ENCODE data around the gene ELOVL2.
"Not testable (repeated sequence)": the region's sequence is repeated elsewhere in the genome, so short reads cannot be mapped to it uniquely, and the experiment has no call there.

Gene ELOVL2

DNA sequence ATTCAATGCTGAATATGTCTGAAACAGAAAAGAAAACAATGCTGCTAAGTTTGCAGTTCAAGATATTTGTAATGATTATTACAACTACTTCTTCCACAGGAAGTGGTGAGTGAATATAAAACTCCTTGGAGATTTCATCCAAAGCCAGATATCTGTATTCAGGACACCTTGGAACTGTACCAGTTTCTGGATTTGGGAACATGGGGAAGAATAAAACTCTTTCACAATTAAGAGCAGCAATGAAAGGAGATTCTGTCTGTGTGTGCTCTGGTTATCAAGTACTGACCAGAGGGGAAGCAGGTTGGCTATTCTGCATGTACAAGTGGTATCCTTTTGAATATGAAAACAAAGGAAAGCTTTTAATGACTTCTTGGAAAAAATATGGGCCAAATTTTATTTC is 21.1 kb downstream of the ELOVL2 start:
- in situ Hi-C loops (cut with HindIII; ENCODE audit: low sequenced_read_pairs): no loop called here

DNA sequence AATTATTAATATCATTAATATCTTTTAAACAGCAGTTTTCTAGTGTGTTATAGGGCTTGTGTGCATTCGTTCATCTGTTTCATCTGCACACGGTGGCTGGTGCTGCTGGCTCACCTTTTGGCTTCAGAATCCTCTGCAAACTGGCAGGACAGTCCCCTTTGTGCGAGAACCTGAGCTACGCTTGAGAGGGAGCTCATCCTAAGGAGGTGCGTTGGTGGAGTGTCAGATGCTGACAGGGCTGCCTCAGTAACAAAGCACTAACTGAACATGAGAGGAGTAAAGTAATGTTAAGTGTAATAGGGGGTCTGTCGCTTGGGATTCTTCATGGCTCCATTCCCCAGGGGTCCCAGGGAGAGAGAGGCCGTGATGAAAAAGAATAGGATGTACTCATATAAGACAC is 22.4 kb downstream of the ELOVL2 start:
- in situ Hi-C loops (cut with HindIII; ENCODE audit: low sequenced_read_pairs): no loop called here

DNA sequence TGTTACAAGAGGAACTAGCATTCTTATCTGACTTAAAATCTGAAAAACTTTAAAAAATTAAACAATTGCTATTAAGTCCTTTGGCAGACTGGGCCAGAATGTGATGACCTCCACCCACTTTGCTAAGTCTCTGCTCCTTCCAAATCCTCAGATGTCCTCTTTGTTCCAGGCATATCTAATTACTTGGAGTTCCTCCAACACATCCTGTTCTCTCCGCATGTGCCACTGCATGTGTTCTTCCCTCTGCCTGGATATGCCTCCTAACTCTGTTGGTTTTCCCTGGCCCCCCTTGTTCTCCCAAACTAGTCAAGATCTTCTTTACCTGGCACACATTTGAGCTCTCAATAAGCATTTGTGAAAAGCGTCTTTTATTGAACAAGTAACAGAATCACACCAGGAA is 23.1 kb downstream of the ELOVL2 start:
- in situ Hi-C loops (cut with HindIII; ENCODE audit: low sequenced_read_pairs): no loop called here

DNA sequence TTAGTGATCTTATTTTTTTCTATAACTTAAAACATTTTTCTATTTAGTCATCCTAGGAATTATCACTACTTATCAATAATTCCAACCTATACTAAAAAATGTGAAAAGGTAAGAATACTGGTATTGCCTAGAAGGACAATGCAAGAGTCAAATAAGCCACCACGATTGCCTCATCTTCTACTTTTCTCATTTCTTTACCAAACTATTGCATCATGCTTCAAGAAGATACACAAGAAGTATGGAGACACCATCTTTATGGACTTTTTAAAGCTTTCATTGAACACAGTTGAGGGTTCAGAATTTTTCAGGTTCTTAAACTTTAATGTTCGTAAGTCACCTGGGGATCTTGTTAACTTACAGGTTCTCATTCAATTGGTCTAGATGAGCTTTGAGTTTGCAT is 25.9 kb downstream of the ELOVL2 start:
- in situ Hi-C loops (cut with HindIII; ENCODE audit: low sequenced_read_pairs): no loop called here

DNA sequence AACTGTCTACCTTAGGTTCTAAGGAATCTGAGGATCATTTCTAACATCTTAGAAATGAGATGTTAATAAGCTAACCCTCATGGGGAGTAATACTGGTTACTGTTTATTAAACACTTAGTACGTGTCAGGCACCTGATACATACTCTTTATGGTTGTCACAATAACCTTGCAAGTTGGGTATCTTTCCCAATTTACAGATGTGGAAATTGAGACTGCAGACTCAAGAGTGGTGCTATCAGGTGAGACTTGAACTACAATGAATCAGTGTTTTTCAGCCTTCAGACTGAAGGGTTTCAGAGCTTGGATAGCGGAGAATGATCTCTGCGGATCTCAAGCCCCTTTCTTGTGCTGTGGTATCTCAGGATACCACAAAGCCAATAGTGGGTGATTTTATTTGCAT is 27.0 kb downstream of the ELOVL2 start:
- in situ Hi-C loops (cut with HindIII; ENCODE audit: low sequenced_read_pairs): no loop called here

DNA sequence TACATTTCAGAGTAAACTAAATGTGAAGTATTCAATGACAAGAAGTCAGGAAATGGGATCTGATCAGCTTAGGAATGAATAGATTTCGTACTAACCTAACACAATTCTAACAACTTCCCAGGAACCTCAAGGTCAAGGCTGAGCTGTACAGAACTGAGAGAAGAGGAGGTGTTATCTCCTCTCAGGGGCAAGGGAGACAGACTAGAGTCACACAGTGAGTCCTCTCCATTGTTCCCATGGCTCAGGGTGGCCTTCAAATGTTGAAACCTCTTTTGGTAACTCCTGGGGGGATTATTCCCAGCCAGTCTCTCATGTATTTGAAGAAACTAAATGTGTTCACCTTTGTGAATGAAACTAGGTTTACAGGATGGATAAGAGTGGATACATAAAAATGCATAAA is 27.7 kb downstream of the ELOVL2 start:
- in situ Hi-C loops (cut with HindIII; ENCODE audit: low sequenced_read_pairs): no loop called here

DNA sequence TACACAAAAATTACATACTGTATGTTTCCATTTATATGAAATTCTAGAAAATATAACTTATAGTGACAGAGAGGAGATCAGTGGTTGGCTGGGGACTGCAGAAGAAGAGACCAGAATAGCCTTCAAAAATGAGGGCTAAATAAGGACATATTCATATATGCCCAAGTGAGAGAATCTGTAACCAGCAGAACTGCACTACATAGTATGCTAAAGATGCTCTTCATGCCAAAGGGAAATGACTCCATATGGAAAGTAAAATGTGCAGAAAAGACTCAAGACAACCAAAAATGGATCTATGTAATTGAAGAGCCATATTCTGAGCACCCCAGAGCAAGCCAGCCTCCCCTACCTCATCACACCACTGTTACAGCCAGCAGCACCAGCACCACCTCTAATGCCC is 29.0 kb downstream of the ELOVL2 start:
- in situ Hi-C loops (cut with HindIII; ENCODE audit: low sequenced_read_pairs): no loop called here

DNA sequence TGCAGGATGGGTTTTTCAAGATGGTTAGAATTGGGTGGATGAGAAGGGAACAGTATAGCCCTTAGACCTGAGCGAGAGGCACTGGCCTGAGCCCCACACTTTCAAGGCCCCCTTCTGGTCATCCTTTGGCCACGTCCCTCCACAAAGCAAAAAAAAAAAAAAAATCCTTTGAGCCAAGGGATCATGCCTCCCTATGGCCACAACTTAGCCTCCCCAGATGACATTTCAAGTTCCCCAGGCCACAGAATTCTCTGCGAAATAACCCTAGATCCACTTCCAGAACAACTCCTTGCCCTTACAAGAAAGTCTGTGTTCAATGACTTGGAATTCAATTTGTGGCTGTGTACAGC is 30.4 kb downstream of the ELOVL2 start:
- in situ Hi-C loops (cut with HindIII; ENCODE audit: low sequenced_read_pairs): no loop called here

DNA sequence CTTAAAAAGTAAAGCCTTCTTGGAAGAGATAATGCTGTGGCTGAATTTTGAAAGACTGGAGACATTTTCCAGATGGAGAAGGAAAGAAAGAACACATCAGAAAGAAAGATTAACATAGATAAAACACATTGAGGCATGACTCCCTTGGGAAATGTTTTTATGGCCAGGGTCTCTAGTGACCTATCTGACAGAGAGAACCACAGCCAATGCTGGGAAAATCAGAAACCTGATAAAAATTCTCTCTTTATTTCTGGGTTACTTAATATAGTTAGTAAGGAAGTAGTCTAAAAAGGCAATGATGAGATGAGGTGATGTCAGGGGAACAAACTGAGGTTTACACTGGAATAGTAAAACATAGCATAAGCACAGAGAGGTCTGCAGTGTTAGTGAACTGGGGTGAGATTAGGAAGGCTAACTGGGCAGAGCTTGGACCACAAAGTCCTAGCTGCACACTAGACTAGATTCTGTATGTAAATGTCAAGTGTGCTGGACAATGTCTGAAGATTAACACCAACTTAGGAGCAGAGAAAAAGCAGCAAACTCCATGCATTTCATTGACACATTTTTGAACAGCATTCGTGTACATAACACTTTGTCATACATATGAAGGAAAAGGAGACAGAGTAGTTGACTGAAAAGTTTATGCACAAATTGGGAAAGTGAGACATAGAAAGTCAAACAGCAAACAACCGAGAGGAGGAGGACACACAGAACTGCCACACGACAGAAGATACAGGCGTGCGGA is 31.0 kb downstream of the ELOVL2 start:
- in situ Hi-C loops (cut with HindIII; ENCODE audit: low sequenced_read_pairs): no loop called here

DNA sequence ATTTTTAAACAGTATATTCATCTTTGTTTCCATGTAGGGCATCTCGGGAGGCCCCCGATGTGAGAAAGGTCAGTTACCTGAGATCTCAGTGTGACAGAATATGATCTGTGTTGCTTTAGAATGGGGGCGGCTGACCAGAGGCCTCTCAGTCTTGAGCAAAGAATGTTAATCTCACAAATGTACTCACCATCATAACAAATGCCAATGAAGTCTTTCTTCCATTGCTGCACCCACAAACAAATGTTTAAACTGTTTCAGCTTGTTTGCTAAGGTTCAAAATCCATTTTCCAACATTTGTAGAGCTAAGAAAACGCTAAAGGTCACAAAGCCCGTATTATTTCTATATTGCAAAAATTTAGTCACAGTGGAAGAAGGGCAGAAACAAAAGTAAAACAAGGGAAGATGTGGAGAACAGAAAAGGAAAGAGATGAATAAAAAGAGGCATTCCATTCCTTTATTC is 31.8 kb downstream of the ELOVL2 start:
- in situ Hi-C loops (cut with HindIII; ENCODE audit: low sequenced_read_pairs): no loop called here

DNA sequence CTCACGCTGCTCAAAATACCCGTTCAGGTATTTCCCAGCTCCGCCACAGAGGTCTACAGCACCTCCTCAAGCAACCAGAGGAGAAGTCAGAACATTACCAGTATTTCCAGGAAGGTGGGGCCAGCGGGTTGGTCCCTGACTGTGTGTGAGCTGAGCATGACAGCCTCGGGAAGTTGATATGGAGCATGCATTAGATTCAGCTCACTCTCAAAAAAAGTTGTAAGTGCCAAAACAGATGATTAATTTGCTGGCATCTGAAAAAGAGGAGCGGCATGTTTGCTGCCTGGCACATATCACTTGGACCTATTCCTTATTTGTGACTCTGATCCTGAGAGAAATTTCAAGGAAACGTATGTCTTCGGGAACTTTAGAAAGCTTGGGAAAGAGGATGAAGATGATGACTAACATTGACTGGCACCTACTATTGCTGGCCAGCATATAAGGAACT is 32.3 kb downstream of the ELOVL2 start:
- in situ Hi-C loops (cut with HindIII; ENCODE audit: low sequenced_read_pairs): no loop called here

DNA sequence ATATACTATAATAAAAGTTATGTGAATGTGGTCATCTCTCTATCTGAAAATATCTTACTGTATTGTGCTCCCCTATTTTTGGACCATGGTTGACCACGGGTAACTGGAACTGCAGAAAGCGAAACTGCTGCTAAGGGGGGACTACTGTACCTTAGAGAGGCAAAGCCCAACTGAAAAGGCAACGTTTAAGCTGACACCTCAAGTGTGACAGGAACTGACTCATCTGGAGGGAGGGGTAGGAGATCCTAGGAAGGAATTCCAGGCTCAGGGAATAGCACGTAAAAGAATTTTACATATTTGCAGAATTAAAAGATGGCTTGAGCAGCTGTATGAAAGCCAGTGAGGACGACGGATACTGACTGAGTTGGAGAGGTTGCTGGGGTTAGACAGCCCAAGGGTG is 34.8 kb downstream of the ELOVL2 start:
- in situ Hi-C loops (cut with HindIII; ENCODE audit: low sequenced_read_pairs): no loop called here

DNA sequence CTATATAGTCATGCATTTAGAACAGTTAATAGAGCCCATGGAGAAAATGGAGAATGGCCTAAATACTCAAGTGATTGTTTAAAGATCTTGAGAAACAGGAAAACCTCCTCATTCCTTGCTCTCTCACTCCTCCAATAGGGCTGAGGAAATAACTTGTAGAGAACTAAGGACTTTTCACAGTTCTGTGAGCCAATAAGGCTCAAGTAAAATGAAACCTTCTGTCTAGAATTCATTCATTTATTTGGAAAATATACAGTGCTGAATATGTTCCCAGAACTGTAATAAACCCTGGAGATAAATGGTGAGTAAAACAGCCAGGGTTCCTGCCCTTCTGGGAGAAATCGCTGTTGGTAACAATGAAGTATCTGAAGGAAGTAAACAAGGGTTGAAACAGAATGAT is 35.3 kb downstream of the ELOVL2 start:
- in situ Hi-C loops (cut with HindIII; ENCODE audit: low sequenced_read_pairs): no loop called here

DNA sequence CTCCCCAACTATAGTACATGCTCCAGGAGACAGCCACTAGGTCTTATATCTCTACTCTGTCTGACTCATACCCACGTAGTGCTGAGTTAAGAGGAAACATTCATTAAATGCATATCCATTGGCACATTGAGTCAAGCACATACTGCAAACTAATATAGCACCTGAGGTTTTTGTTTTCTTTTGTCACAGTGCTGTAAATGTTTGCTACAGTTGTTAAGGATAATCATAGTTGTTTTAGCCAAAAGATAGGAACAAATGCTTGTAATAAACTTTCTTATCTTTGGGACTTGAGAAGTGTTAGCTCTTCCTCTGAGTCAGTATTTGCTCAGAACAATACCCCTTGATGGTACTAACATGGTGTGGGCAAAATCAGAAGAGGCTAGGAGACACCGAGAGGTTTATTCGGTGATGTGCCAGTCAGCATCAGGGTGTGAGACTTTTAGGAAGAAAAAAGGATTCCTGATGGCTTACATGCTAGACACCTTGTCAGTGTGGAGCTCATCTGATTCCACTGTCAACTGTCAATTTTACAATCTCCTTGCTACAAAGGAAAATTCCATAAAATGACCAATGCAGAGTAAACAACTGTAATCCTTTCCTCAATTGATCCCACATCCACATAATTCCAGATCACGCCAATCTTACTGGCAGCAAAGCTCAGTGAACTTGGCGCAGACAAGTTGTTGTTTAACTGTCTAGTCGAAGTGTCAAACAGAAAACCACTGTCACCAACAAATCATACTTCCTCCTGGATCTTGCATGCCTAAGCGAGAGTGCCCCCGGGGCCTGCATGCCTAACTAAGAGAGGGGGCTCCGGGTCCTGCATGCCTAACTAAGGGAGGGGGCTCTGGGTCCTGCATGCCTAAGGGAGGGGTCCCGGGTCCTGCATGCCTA is 36.1 kb downstream of the ELOVL2 start:
- in situ Hi-C loops (cut with HindIII; ENCODE audit: low sequenced_read_pairs): no loop called here

DNA sequence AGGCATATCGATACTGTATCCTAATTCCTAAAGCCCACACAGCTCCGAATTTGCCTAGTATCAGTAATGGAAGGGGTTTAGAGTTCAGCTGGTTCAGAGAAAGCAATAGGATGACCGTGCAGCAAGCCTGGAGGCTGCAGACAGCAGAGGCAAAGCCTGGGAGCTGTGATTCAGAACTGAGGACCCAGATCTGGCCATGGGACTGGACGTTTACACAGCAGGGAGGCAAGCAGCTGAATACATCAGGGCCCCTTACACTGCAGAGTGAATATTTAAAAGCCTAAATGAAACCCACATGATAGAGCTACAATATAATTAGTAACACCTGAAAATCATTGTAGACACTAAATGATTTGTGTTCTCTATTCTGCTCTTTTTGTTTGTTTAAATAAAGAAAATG is 38.0 kb downstream of the ELOVL2 start:
- in situ Hi-C loops (cut with HindIII; ENCODE audit: low sequenced_read_pairs): no loop called here

DNA sequence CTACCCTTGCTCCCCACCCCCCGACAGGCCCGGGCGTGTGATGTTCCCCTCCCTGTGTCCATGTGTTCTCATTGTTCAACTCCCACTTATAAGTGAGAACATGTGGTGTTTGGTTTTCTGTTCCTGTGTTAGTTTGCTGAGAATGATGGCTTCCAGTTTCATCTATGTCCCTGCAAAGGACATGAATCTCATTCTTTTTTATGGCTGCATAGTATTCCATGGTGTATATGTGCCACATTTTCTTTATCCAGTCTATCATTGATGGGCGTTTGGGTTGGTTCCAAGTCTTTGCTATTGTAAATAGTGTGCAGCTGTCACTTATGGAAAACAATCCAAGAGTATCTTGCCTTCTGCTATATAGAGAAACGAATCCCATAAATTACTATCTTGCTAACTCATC is 40.8 kb downstream of the ELOVL2 start:
- in situ Hi-C loops (cut with HindIII; ENCODE audit: low sequenced_read_pairs): not testable (repeated sequence)

DNA sequence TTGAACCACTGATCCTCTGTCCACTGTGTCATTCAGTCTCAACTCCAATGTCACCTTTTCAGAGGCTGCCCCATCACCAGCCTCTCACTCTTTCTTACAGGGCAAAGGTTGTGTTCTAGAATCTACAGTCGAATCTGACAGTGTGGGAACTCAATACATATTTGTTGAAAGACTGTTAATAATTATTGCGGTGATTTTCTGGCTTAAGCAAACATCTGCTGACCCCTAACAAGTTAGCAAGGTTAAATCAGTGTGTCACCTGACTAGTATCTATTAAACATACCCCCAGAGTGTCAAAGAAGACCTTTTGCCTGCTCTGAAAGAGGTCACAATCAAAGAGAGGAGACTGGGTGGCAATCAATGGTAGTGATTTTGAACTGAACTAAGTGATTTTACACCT is 41.9 kb downstream of the ELOVL2 start:
- in situ Hi-C loops (cut with HindIII; ENCODE audit: low sequenced_read_pairs): no loop called here

DNA sequence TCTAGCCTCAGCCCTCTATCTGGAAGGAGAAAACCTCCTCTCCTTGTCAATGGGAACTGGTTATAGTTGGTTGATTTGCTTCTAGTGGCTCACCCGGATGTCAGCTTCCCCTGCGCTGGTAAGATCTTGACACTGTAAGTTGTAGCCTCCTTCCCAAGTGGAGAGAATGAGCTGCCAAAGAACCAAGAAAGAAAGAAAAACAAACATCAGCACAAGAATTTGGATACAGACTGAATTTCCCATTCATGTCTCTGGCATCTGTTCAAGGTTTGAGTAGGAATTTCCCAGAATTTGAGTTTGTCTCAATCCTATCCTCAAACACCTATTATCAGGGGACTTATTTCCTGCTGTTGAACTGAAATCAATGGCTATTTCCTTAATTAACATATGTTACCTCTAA is 44.1 kb downstream of the ELOVL2 start:
- in situ Hi-C loops (cut with HindIII; ENCODE audit: low sequenced_read_pairs): no loop called here

DNA sequence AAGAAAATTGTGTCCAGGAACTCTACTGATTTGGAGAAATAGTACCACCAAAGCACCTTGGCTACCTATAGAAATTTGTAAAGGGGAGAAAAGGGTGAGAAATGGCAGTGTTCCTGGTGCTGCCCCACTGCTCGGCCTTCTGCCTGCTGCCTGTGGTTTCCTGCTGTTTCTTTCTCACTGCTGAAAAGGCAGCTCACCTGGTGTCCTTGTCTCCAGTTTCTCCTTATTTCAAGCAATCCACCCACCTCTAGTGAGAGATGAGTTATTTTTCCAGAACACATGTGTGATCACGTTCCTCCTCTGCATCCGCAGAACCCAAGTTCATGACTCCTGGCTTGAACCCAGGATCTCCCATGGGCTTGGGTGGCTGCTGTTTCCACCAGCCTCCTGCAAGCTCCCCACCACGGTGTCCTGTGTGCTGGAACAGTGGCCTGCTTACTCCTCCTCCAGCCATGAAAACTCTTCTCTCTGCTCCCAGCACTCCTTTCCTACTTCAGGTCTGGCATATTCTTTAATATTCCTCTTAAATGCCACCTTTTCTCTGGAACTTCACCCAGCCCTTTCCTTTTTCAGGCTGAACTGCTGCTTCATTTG is 48.9 kb downstream of the ELOVL2 start:
- in situ Hi-C loops (cut with HindIII; ENCODE audit: low sequenced_read_pairs): no loop called here

DNA sequence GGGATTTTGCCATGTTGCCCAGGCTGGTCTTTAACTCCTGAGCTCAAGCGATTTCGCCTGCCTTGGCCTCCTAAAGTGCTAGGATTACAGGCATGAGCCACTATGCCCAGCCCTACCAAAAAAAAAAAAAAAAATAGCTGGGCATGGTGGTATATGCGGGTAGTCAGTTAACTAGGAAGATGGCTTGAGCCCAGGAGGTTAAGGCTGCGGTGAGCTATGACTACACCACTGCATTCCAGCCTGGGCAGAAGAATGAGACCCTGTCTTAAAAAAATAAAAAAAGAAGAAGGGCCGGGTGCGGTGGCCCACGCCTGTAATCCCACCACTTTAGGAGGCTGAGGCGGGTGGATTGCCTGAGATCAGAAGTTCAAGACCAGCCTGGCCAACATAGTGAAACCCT is 50.2 kb downstream of the ELOVL2 start:
- in situ Hi-C loops (cut with HindIII; ENCODE audit: low sequenced_read_pairs): no loop called here

DNA sequence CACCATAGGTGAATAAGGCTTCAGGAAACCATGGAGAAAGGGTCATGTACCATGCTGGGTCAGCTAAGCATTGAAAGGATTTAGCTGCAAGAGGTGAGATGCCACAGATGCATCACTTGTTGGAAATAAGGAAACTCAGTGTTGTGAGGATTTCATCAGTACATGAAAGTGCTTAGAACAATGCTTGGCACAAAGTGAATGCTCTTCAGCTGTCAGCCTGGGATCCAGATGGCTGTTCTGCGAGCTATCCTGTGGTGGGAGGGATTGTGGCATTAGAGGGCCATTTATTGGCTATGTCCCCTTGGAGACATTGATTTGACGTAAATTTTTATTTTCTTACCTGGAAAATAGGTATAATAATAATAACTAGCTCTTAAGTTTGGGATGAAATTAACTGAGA is 53.0 kb downstream of the ELOVL2 start:
- in situ Hi-C loops (cut with HindIII; ENCODE audit: low sequenced_read_pairs): no loop called here

DNA sequence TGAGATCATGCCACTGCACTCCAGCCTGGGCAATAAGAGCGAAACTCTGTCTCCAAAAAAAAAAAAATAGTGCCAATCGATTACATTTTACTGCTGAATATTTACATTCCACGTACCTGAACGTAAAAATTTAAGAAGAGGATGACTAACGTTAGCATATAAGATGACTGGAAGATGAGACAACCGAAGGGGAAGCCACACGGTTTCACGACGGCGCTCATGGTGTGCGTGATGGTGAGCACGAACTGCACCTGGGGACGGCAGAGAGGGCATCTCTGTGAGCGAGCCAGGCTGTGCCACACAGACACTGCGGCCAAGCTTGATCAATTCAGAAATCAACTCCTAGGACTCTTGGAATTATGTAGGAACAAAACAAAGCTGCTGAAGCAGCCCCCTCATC is 54.5 kb downstream of the ELOVL2 start:
- in situ Hi-C loops (cut with HindIII; ENCODE audit: low sequenced_read_pairs): no loop called here

Measured in DLD1 (cell line).